Mucosa of rectum (tissue), 2 donors: ENCODE data around the gene CENPP.
"Not testable (repeated sequence)": the region's sequence is repeated elsewhere in the genome, so short reads cannot be mapped to it uniquely, and the experiment has no call there.

Experiments used
- H3K27ac ChIP-seq, 2 donors: one replicate each; pipeline ENCODE4 v1.7.0; 2013; ENCODE audit warnings: inconsistent platforms in 2 of 2, low read depth in 2 of 2, low read length in 2 of 2
- H3K27me3 ChIP-seq, 2 donors: one replicate each; pipeline ENCODE4 v1.7.0; 2013; ENCODE audit warnings: low read length in 2 of 2; ENCODE audit not compliant: control insufficient read depth in 2 of 2, insufficient read depth in 2 of 2
- H3K36me3 ChIP-seq, 2 donors: one replicate each; pipeline ENCODE4 v1.7.0; 2013; ENCODE audit warnings: low read length in 2 of 2; ENCODE audit not compliant: control insufficient read depth in 2 of 2, insufficient read depth in 2 of 2
- H3K4me1 ChIP-seq, 2 donors: one replicate each; pipeline ENCODE4 v1.7.0; 2013; ENCODE audit warnings: low read length in 2 of 2, mild to moderate bottlenecking in 1 of 2; ENCODE audit not compliant: control insufficient read depth in 2 of 2, insufficient read depth in 2 of 2
- H3K4me3 ChIP-seq, 2 donors: one replicate each; pipeline ENCODE4 v1.7.0; 2013; ENCODE audit warnings: low read length in 2 of 2
- H3K9ac ChIP-seq, 2 donors: one replicate each; pipeline ENCODE4 v1.7.0; 2013; ENCODE audit warnings: low read length in 2 of 2, low read depth in 1 of 2, mild to moderate bottlenecking in 1 of 2
- H3K9me3 ChIP-seq, 2 donors: one replicate each; pipeline ENCODE4 v1.7.0; 2013; ENCODE audit warnings: low read length in 2 of 2; ENCODE audit not compliant: control insufficient read depth in 2 of 2
- donor health status: healthy.
- donor health status: Normal muscosa, but diverticular disease.

Gene CENPP

DNA sequence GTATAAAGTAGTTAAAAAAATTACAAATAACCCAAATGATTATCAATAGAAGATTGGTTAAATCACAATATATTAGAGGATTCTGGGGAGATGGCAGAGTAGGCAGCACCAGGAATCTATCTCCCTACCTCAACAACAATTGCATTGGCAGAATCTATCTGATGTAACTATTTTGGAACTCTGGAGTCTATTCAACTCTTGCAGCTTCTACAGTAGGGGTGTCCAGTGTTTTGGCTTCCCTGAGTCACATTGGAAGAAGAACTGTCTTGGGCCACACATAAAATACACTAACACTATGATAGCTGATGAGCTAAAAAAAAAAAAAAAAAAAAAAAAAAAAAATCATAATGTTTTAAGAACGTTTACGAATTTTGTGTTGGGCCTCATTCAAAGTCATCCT is 239.2 kb downstream of the CENPP start:
- no peak overlapping the region for H3K27ac ChIP-seq
- no peaks in the 10 kb centered on the region for H3K36me3 ChIP-seq
- no peak overlapping the region for H3K4me3 ChIP-seq
- H3K27me3 ChIP-seq = no peaks in the 10 kb centered on the region
- H3K9me3 ChIP-seq = no peaks in the 10 kb centered on the region
- no peak overlapping the region for H3K9ac ChIP-seq
- peaks cover 0 to 12% of the 10 kb centered on the region in 2 donors for H3K4me1 ChIP-seq

DNA sequence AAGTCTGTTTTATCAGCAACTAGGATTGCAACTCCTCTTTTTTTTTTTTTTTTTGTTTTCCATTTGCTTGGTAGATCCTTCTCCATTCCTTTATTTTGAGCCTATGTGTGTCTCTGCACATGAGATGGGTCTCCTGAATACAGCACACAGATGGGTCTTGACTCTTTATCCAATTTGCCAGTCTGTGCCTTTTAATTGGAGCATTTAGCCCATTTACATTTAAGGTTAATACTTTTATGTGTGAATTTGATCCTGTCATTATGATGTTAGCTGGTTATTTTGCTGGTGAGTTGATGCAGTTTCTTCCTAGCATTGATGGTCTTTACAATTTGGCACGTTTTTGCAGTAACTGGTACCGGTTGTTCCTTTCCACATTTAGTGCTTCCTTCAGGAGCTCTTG is 246.1 kb downstream of the CENPP start:
- H3K27ac ChIP-seq, H3K4me3 ChIP-seq, H3K27me3 ChIP-seq, H3K9ac ChIP-seq, H3K9me3 ChIP-seq, H3K4me1 ChIP-seq, H3K36me3 ChIP-seq: not testable (repeated sequence)

DNA sequence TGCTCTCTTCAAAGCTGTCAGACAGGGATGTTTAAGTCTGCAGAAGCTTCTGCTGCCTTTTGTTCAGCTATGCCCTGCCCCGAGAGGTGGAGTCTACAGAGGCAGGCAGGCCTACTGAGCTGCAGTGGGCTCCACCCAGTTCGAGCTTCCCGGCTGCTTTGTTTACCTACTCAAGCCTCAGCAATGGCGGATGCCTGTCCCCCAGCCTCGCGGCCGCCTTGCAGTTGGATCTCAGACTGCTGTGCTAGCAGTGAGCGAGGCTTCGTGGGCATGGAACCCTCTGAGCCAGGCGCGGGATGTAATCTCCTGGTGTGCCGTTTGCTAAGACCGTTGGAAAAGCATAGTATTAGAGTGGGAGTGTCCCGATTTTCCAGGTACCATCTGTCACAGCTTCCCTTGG is 247.9 kb downstream of the CENPP start:
- H3K36me3 ChIP-seq, H3K9ac ChIP-seq, H3K4me1 ChIP-seq, H3K4me3 ChIP-seq, H3K27me3 ChIP-seq, H3K9me3 ChIP-seq, H3K27ac ChIP-seq: not testable (repeated sequence)

DNA sequence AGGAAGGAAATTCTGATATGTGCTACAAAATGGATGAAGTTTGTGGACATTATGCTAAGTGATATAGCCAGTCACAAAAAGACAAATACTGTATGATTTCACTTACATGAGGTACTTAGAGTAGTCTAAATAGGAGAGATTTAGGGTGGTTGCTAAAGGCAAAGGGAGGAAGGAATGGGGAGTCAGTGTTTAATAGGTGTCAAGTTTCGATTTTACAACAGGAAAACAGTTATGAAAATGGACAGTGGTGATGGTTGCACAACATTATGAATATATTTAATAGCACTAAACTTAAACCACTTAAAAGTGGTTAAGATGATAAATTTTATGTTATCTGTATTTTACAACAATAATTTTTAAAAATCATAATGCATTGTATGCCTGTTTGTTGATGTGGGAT is 250.4 kb downstream of the CENPP start:
- no peak overlapping the region for H3K4me3 ChIP-seq
- H3K9me3 ChIP-seq = no peaks in the 10 kb centered on the region
- no peak overlapping the region for H3K9ac ChIP-seq
- H3K27me3 ChIP-seq = no peaks in the 10 kb centered on the region
- H3K27ac ChIP-seq = no peak overlapping the region
- no peaks in the 10 kb centered on the region for H3K36me3 ChIP-seq
- no peaks in the 10 kb centered on the region for H3K4me1 ChIP-seq

DNA sequence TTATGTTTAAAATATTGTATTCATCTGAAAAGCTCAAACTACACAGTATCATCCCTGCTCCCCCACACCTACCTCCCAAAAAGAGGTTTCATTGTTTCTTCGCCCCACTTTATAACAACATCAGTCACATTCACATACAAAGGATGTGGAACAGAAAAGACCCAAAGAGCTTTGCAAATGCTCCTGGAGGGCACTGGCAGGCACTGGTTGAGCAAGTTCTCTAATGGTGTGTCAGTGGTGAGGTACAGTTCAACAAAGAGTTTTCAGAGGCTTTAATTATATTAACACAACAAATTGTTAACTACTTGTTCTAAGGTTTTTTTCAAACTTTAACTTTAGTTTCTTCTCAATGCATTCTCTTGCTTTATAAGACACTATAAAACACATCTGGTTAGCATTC is 264.2 kb downstream of the CENPP start:
- H3K27ac ChIP-seq = peak overlapping the region; percentile 43 to 44
- peaks cover 0 to 2% of the 10 kb centered on the region in 2 donors for H3K4me1 ChIP-seq
- no peak overlapping the region for H3K9ac ChIP-seq
- no peaks in the 10 kb centered on the region for H3K27me3 ChIP-seq
- no peaks in the 10 kb centered on the region for H3K9me3 ChIP-seq
- H3K36me3 ChIP-seq = no peaks in the 10 kb centered on the region
- H3K4me3 ChIP-seq = no peak overlapping the region

DNA sequence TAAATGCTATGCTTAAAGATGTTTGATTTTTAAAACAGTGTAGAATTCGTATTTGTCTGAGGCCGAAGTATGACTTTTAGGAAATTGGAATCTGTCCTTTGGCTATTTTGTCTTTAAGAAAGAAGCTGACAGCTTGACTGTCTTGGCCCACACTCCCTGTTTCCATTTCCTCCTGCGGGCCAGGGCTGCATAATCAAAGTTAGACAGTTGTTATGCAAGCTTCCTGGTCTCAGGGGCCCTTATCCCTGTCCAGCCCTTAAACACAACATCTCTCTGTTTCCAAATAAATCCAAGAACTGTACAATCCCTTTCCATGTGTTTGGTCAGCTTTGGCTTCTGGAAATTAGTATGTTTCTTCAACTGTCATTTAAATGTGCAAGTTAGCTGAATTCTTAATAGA is 264.6 kb downstream of the CENPP start:
- H3K27me3 ChIP-seq = no peaks in the 10 kb centered on the region
- peak overlapping the region; percentile 43 to 44 for H3K27ac ChIP-seq
- no peak overlapping the region for H3K9ac ChIP-seq
- H3K9me3 ChIP-seq = no peaks in the 10 kb centered on the region
- no peak overlapping the region for H3K4me3 ChIP-seq
- H3K36me3 ChIP-seq = no peaks in the 10 kb centered on the region
- H3K4me1 ChIP-seq = peaks cover 0 to 2% of the 10 kb centered on the region in 2 donors

DNA sequence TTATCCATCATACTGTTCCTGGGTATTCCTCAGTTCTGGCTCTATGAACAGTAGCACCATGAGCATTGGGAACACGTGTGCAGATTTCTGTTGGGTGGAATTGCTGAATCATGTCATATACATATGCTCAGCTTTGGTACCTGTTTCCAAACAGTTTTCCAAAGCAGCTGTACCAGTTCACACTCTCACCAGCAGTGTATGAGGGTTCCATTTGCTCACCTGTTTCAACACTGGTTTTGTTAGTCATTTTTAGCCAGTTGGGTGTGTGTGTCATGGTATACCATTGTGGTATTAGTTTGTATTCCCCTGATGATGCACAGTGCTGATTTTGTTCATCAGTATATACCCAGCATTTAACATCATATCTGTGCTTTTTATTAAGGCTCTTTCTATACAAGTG is 266.8 kb downstream of the CENPP start:
- H3K4me1 ChIP-seq = peaks cover 0 to 2% of the 10 kb centered on the region in 2 donors
- H3K36me3 ChIP-seq = no peaks in the 10 kb centered on the region
- no peaks in the 10 kb centered on the region for H3K9me3 ChIP-seq
- no peak overlapping the region for H3K4me3 ChIP-seq
- no peak overlapping the region for H3K27ac ChIP-seq
- no peak overlapping the region for H3K9ac ChIP-seq
- no peaks in the 10 kb centered on the region for H3K27me3 ChIP-seq

DNA sequence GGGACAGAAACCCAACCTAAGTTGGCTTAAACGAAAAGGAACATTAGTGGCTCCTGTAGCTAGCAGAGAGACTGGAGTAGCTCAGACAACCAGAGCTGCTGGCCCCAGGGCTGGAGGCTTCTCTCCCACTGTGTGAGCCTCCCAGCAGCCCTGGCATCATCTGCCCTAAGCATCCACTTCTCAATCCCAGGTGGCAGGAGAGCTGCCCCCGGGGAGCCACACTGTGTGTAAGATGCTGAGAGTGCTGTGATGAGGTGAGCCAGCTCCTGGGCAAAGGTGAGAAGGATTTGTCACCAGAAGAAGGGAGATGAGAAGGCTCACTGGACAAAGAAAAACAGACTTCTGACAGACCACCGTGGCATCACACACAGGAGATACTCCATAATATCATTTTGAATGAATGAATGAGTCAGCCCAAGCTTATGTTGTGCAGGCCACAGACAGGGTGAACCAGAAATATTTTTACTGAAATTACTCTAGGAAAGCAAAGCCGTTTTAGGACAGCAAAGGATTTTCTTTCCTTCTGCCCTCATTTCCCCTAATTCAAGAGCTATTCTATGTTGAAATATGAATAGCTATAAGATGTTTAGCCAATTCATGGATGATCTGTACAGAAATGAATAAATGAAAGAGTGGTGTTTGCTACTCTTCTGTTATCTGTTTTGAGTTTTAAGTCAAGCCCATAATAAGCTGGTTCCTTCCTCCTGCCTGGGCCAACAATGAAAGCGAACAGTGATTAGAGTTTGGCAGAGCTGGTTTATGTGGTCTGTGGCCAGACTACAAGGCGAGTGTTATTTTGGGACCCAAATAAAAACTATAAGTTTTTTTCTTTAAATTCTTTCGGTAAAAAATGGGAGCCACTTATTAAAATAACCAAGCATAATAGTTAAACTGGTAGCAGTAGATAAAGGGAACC is 267.5 kb downstream of the CENPP start:
- Histone ChIP-seq H3K4me3 (no peak overlapping the region), H3K27ac (no peak overlapping the region), H3K9me3 (no peaks in the 10 kb centered on the region), H3K4me1 (peaks cover 0 to 2% of the 10 kb centered on the region in 2 donors), H3K9ac (no peak overlapping the region), H3K36me3 (no peaks in the 10 kb centered on the region), H3K27me3 (no peaks in the 10 kb centered on the region)

DNA sequence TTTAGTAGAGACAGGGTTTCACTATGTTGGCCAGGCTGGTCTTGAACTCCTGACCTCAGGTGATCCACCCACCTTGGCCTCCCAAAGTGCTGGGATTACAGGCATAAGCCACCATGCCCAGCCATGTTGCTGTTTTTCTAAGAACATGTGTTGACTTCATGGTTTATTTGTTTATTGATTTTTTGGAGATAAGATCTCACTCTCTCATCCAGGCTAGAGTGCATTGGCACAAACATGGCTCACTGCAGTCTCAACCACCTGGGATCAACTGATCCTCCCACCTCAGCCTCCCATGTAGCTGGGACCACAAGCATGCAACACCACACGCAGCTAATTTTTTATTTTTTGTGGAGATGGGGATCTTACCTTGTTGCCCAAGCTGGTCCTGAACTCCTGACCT is 269.3 kb downstream of the CENPP start:
- H3K4me1 ChIP-seq, H3K9me3 ChIP-seq, H3K27ac ChIP-seq, H3K36me3 ChIP-seq, H3K9ac ChIP-seq, H3K27me3 ChIP-seq, H3K4me3 ChIP-seq: not testable (repeated sequence)

DNA sequence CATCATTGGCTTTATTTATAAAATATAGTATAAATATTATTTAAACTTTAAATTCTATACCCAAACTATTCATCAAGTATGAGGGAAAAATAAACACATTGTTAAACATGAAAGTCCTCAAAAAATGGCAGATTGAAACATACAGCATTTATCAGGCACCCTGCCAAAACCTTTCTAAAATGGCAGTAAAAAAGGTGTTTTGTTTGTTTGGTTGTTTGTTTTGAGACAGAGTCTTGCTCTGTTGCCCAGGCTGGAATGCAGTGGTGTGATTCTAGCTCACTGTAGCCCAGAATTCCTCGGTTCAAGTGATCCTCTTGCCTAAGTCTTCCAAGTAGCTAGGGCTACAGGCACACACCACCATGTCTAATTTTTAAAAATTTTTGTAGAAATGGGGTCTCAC is 270.2 kb downstream of the CENPP start:
- Histone ChIP-seq H3K27me3 (no peaks in the 10 kb centered on the region), H3K9ac (no peak overlapping the region), H3K4me3 (no peak overlapping the region), H3K9me3 (no peaks in the 10 kb centered on the region), H3K36me3 (no peaks in the 10 kb centered on the region), H3K4me1 (no peaks in the 10 kb centered on the region), H3K27ac (no peak overlapping the region)
